ENCODE measurements around the gene KCNN3.

Gene KCNN3

GRCh38 chr1:154659823-154660592 is 210.1 kb downstream of the KCNN3 start:
- no peak for DNase-seq (ENCODE audit: low spot score)

- no peak for DNase-seq (ENCODE audit: low spot score)
Observed at GRCh38 chr1:154657556-154657955, 212.5 kb downstream of the KCNN3 start.

DNA sequence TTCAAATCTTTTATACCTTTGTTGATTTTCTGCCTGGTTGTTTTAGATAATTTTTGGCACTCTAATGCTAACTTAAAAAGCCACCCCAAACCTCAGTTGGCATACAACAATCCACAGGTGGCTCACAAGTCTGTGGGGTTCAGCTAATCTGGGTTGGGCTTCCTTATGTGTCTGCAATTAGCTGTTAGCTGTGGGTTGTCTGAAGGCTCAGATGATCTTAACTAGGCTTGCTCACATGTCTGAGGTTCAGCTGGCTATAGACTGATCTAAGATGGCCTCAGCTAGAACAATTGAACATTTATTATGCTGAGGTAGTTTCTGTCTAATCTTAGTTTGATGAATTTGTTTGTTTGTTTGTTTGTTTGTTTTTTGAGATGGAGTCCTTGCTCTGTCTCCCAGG is 217.2 kb downstream of the KCNN3 start:
- no peak for DNase-seq (ENCODE audit: low spot score)
